Stimulated activated CD8-positive, alpha-beta memory T cell treated with anti-CD3 and anti-CD28 coated beads, Interleukin-2, amount 100 ng/mL, for 1 hour (primary cell): Measurements from ENCODE around the gene LRRK2.
"Not testable (repeated sequence)": the region's sequence is repeated elsewhere in the genome, so short reads cannot be mapped to it uniquely, and the experiment has no call there.

Experiments
- DNase-seq, 2 donors: peaks; one replicate each; pipeline ENCODE4 v3.0.0-alpha.2; 2020; ENCODE audit warnings: low read depth in 2 of 2

The LRRK2 gene

DNA sequence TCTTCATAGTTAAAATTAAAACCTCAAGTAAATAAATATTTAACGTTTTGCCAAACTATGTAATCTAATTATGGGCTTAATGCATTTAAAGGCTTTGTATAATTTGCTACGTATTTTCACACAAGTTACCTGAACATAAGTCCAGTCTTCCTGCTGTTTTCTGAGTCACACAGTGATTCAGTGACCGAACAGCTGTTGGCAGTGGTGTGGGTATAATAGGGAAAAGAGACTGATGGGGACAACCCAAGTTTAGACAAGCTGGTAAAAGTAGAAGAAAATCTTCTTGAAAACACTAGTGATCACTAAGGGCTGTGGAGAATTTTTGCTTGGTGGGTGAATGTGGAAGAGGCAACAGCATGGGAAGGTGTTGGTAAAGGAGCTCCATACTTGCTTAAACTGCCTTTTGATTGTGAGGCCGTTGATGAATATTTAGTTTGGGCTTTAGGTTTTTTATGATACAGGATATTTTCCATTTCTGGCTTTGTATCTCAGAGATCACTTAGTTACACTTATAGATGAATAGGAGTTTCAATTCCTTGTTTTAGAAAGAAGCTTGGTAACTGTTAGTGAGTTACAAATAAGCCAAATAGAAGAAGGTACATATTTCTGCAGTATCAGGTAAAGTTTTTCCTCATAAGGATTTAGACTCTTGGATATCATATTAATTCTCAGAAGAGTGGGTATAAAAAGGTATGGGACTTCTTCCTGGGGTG lies 23.9 kb downstream of the LRRK2 start:
- DNase-seq = no peak

DNA sequence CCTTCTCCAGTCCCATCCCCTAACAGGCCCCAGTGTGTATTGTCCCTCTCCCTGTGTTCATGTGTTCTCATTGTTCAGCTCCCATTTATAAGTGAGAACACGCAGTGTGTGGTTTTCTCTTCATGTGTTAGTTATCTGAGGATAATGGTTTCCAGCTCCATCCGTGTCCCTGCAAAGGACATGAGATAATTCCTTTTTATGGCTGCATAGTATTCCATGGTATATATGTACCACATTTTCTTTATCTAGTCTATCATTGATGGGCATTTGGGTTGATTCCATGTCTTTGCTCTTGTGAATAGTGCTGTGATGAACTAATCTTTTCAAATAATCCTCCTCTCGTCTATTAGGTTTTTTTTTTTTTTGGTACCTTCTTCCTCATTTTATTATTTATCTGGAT lies 25.9 kb downstream of the LRRK2 start:
- not testable (repeated sequence) for DNase-seq

DNA sequence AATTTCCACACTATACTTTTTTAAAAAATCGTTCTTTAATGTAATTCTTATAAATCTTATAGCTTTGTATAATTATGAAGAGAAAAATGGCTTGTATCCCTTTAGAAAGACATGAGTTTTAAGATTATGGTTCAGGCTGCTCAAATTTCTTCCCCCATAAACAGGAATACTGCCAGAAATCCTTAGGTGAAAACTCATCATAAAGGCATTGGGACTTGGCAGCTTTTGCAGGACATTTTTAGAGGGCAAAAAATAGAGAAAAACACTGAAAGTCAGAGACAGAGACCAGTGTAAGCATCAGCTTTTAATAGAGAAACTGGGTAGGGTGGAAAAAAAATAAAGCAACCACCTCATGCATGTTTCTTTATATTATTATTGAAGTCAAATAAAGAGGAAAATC lies 29.1 kb downstream of the LRRK2 start:
- no peak for DNase-seq

DNA sequence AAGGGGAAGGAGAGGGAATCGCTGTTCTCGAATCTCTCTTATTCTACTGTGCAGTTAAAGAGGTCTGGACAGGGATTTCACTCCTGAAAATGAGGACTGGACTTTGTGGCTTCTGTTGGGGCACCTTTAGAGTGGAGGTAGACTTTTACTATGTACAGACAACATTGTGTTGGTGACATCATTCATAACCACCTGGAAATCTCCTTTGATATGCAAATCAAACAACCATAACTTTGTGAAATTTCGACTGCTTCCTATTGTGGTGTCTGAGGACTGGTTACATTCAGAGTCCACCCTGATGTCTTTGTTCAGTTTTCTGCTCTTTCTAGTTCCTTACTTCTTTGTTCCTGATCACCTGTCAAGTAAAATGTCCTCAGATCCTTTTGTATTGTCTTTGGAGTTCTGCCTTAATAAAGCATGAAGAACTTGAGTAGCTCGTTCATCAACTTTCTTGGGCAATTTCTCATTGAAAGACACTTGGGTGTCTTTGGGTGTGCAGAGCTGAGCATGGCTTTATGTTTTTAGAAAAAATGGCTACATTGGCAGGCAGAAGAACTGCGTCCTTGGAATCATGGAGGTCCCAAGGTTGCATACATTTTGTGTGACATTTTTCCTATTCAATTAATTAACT lies 29.8 kb downstream of the LRRK2 start:
- no peak for DNase-seq

DNA sequence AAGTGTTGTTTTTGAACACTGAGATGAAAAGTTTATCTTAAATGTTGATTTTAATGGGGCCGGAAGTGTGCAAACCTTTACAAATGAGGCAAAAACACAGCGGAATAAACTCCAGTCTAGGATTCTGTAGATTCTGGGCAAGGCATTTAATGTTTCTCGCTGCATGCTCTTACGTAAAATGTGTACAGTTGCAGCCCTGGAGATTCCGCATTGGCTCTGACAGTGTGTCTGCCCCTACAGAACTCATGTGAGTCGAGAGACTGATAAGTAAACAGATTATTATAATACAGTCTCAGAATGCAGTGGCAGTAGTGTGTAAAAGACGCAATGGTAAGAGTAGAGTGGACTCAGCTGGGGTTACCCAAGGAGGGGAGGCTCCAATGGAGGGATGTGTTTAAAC lies 33.6 kb downstream of the LRRK2 start:
- DNase-seq = no peak

DNA sequence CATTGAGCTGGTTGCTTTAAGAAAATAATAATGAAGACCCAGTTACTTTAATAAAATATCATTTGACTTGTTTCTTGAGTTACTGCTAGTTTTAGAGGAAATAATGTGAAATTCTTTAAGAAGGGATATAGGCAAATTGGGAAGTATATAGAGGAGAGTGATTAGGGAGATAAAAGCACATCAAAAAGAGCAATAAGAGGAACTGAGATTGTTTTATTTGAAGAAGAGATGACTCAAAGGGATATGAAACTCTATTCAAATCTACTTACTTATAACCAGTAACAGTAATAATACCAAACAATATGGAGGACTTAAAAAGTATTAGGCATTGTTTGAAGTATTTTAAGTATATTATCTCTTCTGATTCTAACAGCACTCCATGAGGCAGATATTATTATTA lies 37.1 kb downstream of the LRRK2 start:
- DNase-seq = no peak

DNA sequence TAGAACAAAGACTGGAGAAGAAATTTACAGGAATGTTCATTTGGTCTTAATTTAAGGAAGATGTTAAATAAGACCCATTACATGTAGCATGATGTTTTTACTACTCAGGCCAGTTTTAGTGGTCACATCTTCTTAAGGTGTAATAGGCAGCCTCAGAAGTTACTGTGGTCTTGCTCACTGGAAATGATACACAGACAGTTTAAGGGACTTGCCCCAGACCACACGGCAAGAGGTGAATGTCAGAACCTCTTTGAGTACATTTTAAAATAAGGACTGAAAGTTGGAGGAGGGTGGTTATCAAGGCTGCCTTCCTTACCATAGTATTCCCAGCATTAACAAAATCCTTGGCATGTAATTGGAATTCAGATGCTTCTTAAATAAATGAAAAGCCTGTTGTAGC lies 37.9 kb downstream of the LRRK2 start:
- no peak for DNase-seq

DNA sequence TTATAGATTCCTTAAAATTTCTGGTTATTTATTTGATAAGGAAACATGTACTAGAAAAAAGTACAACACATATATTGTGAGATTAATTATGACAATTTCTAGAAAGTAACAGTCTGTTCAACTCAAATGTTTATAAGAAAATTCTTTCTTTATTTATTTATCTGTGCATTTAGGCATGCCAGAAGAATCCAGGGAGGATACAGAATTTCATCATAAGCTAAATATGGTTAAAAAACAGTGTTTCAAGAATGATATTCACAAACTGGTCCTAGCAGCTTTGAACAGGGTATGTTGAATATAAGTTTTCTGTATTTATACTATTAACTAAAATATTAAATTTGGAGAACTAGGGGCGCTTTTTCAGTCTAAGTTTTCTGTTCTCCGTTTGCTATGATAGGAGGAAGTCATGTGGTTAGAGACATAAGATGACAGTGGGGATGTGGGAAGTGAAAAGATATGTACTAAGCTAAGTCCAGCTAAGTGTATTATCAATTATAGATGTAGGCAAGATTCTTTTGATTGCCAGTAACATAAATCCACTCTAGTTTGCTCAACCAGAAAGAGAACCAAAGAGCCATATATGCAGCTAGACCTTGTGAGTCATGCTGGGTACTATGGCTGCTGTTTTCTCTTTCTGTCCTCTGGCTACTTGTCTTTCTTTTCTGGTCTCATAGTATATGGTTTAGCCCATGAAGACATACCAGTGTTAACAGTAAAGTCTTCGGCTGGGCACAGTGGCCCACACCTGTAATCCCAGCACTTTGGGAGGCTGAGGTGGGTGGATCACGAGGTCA lies 39.0 kb downstream of the LRRK2 start:
- DNase-seq = no peak

DNA sequence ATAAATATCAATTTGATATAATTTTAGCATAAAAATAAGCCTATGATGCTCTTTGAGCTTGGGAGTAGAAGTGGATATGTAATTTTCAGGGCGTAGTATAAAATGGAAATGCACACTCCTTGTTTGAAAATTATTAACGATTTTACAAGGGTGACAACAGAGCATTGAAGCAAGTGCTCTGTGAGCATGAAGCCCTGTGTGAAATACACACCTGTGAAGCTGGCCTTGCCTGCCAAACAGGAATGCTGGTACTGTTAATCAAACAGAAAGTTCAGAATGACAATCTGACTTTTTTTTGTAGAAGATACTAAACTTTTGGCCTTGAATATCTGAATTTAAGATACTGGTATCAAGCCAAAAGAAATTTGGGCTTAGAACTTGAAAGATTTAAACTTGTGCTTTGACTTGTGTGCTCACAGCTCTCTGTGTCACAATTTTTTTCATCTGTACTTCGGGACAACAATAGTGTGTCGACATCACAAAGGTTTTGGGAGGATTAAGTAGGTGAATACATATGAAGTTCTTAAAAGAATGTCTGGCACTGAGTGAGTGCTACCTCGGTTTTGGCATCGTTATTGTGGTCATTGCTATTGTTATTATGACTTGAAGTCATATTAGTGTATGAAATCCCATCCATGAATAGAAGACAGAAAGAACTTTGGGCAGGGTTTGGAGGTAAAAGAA lies 47.3 kb downstream of the LRRK2 start:
- no peak for DNase-seq

DNA sequence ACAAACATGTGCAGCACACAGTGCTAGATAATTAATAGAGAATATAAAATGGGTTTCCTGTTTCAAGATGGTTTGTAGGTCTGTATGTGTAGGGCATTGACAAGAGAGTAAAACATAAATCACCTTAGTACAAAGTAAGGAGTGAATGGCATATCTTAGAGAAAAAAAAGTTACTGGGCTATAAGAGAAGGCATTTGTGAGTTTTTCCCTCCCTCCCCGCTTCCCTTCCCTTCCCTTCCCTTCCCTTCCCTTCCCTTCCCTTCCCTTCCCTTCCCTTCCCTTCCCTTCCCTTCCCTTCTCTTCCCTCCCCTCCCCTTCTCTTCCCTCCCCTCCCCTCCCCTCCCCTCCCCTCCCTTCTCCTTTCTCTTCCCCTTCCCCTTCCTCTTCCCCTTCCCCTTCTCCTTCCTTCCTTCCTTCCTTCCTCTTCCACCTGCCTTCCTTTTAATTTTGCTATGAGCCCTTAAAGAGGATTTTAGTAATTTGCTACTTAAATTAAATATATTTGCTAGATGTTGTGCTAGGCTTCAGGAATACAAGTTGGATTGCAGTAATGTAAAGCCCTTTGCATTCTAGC lies 57.1 kb downstream of the LRRK2 start:
- DNase-seq = no peak

DNA sequence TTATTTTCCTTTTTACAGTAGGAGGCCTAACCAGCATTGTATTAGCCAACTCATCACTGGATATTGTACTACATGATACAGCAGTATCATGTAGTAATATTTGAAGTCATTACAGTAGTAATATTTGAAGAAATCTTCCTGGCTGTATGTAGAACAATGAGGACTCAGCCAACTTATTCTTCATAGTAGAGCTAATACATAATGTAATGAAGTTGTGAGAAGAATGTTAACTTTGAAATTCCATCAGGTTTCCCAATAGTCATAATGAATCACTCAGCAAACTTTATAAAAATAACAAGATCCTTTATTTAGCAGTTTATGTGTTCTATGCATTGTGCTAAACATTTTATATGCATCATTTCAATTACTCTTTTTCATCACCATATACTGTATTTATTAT lies 61.8 kb downstream of the LRRK2 start:
- no peak for DNase-seq

DNA sequence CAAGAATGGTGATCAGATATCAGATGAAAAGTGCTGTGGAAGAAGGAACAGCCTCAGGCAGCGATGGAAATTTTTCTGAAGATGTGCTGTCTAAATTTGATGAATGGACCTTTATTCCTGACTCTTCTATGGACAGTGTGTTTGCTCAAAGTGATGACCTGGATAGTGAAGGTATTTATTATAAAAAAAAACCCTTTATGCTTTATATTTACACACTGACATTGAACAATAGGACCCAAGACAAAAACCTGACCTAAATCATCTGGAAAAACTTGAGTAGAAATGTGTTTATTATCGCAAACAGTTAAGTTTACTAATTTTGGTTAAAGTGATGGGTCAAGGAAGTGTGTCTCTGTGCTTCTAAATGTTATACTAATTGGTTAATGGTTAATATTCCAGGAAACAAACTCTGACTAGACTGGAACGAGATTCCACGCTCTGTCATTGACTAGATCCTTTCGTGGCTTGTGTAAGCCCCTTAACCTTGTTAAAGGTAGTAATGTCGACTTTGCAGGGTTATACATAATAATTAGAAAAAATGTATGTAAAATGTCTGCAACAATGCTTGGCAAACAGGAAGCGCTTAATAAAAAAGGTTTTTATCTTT lies 62.7 kb downstream of the LRRK2 start:
- DNase-seq = no peak

DNA sequence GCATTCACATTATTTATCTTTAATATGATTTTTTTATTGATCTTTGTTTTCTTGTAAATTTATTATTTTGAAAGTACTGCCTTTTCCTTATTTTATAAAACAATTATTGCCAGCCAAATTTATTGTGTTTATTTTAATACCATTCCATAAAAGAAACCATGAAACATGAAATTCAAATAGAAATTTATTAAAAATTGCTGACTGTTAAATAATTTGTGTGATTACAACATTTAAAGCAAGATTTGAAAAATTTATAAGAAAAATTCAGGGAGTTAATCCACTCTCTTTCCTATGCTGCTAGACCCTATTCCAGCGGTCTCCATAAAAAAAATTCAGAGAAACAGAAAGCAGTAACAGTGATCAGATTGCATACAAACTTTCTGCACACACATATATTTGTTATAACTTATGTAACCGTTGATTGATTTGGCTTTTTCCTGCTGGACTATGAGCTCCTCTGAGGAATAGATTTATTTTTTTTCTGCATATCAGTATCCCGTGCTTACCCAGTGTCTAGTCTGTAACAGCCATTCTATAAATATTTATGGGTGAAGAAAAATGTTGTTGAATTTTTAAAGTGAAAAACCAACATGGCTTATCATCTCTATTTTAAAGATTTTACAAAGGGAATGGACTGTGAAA lies 68.1 kb downstream of the LRRK2 start:
- DNase-seq = no peak

DNA sequence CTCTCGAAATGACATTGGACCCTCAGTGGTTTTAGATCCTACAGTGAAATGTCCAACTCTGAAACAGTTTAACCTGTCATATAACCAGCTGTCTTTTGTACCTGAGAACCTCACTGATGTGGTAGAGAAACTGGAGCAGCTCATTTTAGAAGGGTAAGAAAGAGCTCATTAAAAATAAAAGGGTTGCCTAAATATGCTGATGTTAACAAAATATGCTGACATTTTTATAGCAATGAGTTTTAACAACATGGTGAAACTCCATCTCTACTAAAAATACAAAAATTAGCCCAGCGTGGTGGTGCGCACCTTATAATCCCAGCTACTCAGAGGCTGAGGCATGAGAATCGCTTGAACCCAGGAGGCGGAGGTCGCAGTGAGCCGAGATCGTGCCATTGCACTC lies 73.5 kb downstream of the LRRK2 start:
- no peak for DNase-seq

DNA sequence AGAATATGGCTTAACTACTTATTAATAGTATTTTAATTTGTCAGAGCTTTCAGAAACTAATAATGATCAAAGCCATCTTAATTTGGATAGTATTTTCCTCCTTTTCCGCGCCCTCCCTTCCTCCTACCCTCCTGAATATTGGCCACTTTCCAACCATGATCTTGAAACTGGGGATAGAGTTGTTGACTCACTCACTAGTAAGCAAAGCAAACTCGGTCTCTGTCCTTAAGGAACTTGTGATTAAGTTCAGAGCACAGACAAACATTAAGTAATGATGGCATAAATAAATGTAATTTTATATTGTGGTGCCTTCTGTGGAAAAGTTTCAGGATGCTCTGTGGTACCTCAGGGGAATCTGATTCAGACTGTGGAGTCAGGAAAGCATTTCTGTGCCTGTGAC lies 75.7 kb downstream of the LRRK2 start:
- DNase-seq = no peak

DNA sequence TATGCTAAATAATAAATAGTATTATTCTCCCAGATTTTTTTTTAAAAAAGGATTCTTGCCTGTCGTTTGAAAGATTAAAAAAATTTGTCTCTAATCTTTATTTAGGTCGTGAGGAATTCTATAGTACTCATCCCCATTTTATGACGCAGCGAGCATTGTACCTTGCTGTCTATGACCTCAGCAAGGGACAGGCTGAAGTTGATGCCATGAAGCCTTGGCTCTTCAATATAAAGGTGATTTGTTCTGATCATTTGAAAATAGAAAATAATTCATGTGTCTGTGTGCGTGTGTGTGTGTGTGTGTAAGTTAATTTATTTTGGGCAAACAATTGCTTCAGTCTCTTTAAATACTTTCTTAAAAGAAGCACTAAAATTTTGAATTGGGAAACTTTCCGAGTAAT lies 84.2 kb downstream of the LRRK2 start:
- DNase-seq = no peak

DNA sequence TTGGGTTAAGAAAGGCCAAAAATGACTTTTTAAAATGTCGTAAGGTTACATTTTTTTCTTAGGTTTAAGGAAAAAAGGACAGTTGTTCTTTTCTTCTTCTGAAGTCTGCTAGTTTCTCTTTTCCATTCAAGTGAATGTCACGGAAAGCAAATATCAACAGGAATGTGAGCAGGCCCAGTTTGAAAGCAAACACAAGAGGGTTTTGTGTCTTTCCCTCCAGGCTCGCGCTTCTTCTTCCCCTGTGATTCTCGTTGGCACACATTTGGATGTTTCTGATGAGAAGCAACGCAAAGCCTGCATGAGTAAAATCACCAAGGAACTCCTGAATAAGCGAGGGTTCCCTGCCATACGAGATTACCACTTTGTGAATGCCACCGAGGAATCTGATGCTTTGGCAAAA lies 85.4 kb downstream of the LRRK2 start:
- no peak for DNase-seq

DNA sequence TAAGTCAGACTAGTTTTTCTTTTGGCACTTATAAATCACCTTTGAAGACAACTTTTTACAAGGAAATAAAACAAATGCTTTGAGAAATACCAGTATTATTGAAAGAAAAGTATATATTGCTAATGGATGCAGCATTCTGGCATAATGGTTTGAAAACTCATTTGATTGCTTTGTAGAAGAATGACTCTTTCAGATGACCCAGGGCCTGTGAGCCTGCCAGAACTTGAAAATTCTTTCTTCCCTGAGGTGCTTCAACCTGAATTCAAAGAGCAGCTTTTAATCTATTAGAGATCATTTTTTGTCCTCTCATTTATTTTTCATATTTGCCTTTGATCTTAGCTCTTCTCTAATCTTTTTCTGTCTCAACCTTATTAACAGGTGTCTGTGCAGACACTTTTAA lies 87.4 kb downstream of the LRRK2 start:
- no peak for DNase-seq

DNA sequence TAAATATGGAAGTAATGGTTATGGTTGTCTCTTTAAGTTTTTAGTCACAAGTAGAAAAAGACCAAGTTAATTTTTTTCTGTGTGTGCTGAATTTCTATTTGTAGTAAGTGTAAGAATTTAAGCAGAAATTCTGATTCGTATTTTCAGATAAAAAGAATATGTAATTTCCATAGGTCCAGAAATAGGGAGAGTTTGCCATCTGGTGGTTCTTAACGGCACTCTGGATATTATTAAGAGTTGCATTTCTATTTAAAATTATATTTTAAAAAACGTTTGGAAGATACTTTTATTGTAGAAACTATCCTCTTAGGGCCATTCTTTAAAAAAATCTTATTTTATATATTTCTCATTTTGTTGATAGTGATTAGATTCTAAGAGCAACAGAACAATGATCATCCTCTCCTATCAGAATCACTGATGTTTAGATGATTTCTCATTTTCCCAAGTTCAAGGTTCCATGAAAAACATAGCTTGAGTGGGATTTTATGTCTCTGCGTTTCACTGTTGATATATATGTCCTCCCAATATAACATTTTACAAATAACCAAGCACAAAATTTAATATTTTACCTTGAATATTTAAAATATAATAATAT lies 88.3 kb downstream of the LRRK2 start:
- no peak for DNase-seq

DNA sequence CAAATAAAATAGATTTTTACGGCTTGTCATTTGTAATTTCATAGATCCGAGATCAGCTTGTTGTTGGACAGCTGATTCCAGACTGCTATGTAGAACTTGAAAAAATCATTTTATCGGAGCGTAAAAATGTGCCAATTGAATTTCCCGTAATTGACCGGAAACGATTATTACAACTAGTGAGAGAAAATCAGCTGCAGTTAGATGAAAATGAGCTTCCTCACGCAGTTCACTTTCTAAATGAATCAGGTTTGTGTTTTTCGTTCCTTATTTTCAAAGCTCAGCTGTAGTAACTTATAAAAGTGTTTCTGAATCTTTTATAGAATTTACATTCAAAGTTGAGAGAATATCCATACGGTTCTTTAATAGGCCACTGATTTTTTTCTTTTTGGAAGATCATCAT lies 89.1 kb downstream of the LRRK2 start:
- no peak for DNase-seq

DNA sequence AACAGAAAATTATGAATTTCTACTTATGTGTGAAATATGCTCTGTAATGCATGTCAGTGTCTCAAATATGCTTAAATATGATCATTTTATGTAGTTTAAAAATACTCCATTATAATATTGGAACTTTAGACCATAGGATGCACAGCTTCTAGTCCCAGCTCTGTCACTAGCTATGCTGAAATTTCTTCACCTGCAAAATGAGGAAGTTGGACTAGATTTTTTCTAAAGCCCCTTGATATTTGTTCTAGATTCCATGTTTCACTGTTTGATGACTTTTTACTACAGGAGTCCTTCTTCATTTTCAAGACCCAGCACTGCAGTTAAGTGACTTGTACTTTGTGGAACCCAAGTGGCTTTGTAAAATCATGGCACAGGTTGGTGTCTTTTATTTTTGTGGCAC lies 90.1 kb downstream of the LRRK2 start:
- DNase-seq = no peak
